Liver (tissue), 9 donors: ENCODE results near the gene APOL2. TPM values are rescaled to one million over a fixed set of nuclear protein-coding genes. Genes with fewer than 3 reads are reported as not detected.

Experiments used
- DNase-seq: peaks from one replicate; pipeline ENCODE4 v3.0.0-alpha.2; 2017; ENCODE audit warnings: low spot score
- H3K27ac ChIP-seq, 2 donors: one replicate each; pipeline ENCODE4 v1.7.0; 2013; ENCODE audit warnings: inconsistent platforms in 2 of 2, low read length in 2 of 2, control low read depth in 1 of 2, low read depth in 1 of 2, mild to moderate bottlenecking in 1 of 2
- H3K27me3 ChIP-seq, 4 donors: one replicate each; pipeline versions ENCODE4 v1.6.1 to v1.7.0; 2013; ENCODE audit warnings: low read length in 3 of 4, inconsistent platforms in 1 of 4, mild to moderate bottlenecking in 1 of 4, moderate library complexity in 1 of 4; ENCODE audit not compliant: control insufficient read depth in 4 of 4, insufficient read depth in 4 of 4
- H3K36me3 ChIP-seq, 4 donors: one replicate each; pipeline versions ENCODE4 v1.6.1 to v1.7.0; 2013; ENCODE audit warnings: low read length in 3 of 4, mild to moderate bottlenecking in 3 of 4, low read depth in 1 of 4, moderate library complexity in 1 of 4; ENCODE audit not compliant: control insufficient read depth in 4 of 4, insufficient read depth in 3 of 4
- H3K4me1 ChIP-seq, 4 donors: one replicate each; pipeline versions ENCODE4 v1.6.1 to v1.7.0; 2013; ENCODE audit warnings: low read length in 3 of 4, mild to moderate bottlenecking in 3 of 4, moderate library complexity in 1 of 4; ENCODE audit not compliant: control insufficient read depth in 4 of 4, insufficient read depth in 4 of 4
- H3K4me3 ChIP-seq, 3 donors: one replicate each; pipeline versions ENCODE4 v1.6.1 to v1.7.0; 2013; ENCODE audit warnings: low read length in 3 of 3, control low read depth in 1 of 3, low read depth in 1 of 3, mild to moderate bottlenecking in 1 of 3
- H3K9ac ChIP-seq, 2 donors: one replicate each; pipeline ENCODE4 v1.7.0; 2013; ENCODE audit warnings: low read length in 2 of 2, mild to moderate bottlenecking in 2 of 2, moderate library complexity in 2 of 2, control low read depth in 1 of 2, low read depth in 1 of 2
- H3K9me3 ChIP-seq, 4 donors: one replicate each; pipeline versions ENCODE4 v1.6.1 to v1.7.0; 2013; ENCODE audit warnings: low read length in 3 of 4; ENCODE audit not compliant: control insufficient read depth in 4 of 4
- ATF3 ChIP-seq: IDR thresholded peaks from 2 replicates; pipeline ENCODE4 v1.6.1; 2016; ENCODE audit warnings: antibody characterized with exemption
- CTCF ChIP-seq: fragments of 150-350 bp; IDR thresholded peaks from 2 replicates; pipeline ENCODE4 v1.5.1; 2017; ENCODE audit warnings: improper control_type of control experiment, low read depth, low read length; ENCODE audit not compliant: missing input control
- FOXA2 ChIP-seq: IDR thresholded peaks from 2 replicates; pipeline ENCODE4 v1.6.1; 2016; ENCODE audit warnings: antibody characterized with exemption
- JUND ChIP-seq, 2 donors: IDR thresholded peaks; 2 replicates each; pipeline ENCODE4 v1.6.1; 2016; ENCODE audit warnings: antibody characterized with exemption in 2 of 2
- MAX ChIP-seq: IDR thresholded peaks from 2 replicates; pipeline ENCODE4 v1.6.1; 2016; ENCODE audit warnings: antibody characterized with exemption
- NR2F2 ChIP-seq: IDR thresholded peaks from 2 replicates; pipeline ENCODE4 v1.6.1; 2016; ENCODE audit warnings: antibody characterized with exemption
- RAD21 ChIP-seq, 2 donors: IDR thresholded peaks; 2 replicates each; pipeline ENCODE4 v1.6.1; 2016; ENCODE audit warnings: antibody characterized with exemption in 2 of 2, mild to moderate bottlenecking in 2 of 2
- RXRA ChIP-seq, 2 donors: IDR thresholded peaks; 2 replicates each; pipeline ENCODE4 v1.6.1; 2017 to 2018; ENCODE audit warnings: antibody characterized with exemption in 2 of 2, mild to moderate bottlenecking in 1 of 2
- SP1 ChIP-seq: IDR thresholded peaks from 2 replicates; pipeline ENCODE4 v1.6.1; 2018; ENCODE audit warnings: antibody characterized with exemption, mild to moderate bottlenecking
- TAF1 ChIP-seq: conservative IDR thresholded peaks from 2 replicates; pipeline ENCODE4 v1.6.1; 2016; ENCODE audit warnings: antibody characterized with exemption, mild to moderate bottlenecking
- WGBS: extraction: QIAGEN DNeasy Blood & Tissue Kit; methylation state at CpG from one replicate; pipeline ENCODE4 v1.1.7; 2013; 5-methylcytosine and 5-hydroxymethylcytosine counted together
- polyA plus RNA-seq, 2 donors: library from polyadenylated mRNA; stranded (reverse) in 1 of 2; unstranded in 1 of 2; fragments of 200-250 nt in 1 of 2; fragments of >200 nt in 1 of 2; fragmentation: Nextera tagmentation in 1 of 2; extraction: Ambion mirVana in 1 of 2; gene quantifications; one replicate each; pipeline versions ENCODE4 v1.2.1 to v1.2.3, GENCODE V29; 2013 to 2015
- total RNA-seq, 2 donors: library from RNA; depleted of rRNA; stranded (reverse); fragments of >200 nt; gene quantifications; one replicate each; pipeline ENCODE4 v1.2.3, GENCODE V29; 2014
- donor health status: healthy.
- donor health status: healthy.
- donor health status: healthy.
- donor health status: healthy.
- donor health status: healthy.

Gene APOL2
- total and polyA plus RNA-seq, 4 donors, result 14.3 to 77.2 (median 21.7) TPM

GRCh38 chr22:36223504-36223903 lies 15.8 kb downstream of the APOL2 start (continued):
- TF ChIP-seq CTCF (no peak), MAX (no peak)

GRCh38 chr22:36222887-36223450 lies 16.4 kb downstream of the APOL2 start:
- no peak overlapping the region for H3K9ac ChIP-seq
- peaks cover 0 to 8% (median 5%) of the 10 kb centered on the region in 4 donors for H3K36me3 ChIP-seq
- no peaks in the 10 kb centered on the region for H3K27me3 ChIP-seq
- WGBS, result 90% methylated on average over 9 of the region's 9 CpGs
- no peak overlapping the region for H3K27ac ChIP-seq
- no peak for DNase-seq
- H3K4me3 ChIP-seq, result no peak overlapping the region
- H3K4me1 ChIP-seq, result peaks cover 0 to 7% (median 2%) of the 10 kb centered on the region in 4 donors
- no peaks in the 10 kb centered on the region for H3K9me3 ChIP-seq
- no peak for TF ChIP-seq TAF1
- TF ChIP-seq NR2F2, result no peak
- TF ChIP-seq JUND (IDR thresholded peaks at IDR 0.05), result no peak
- TF ChIP-seq RXRA (IDR thresholded peaks at IDR 0.05), result no peak

- Histone ChIP-seq H3K4me3 (no peak overlapping the region), H3K4me1 (peaks cover 0 to 7% (median 2%) of the 10 kb centered on the region in 4 donors), H3K9ac (no peak overlapping the region), H3K27me3 (no peaks in the 10 kb centered on the region), H3K36me3 (peaks cover 0 to 2% (median 0%) of the 10 kb centered on the region in 4 donors), H3K27ac (no peak overlapping the region), H3K9me3 (no peaks in the 10 kb centered on the region)
- WGBS, result 11% methylated on average over 7 of the region's 7 CpGs
- DNase-seq, result no peak
- TF ChIP-seq CTCF, result peak; percentile 65
- peak; percentile 85 to 90 for TF ChIP-seq RAD21 (IDR thresholded peaks at IDR 0.05)
- no peak for TF ChIP-seq ATF3
- no peak for TF ChIP-seq FOXA2
- no peak for TF ChIP-seq SP1
Observed at GRCh38 chr22:36221799-36222751, 17.3 kb downstream of the APOL2 start.
